C1 segment of cervical spinal cord (tissue), 14 donors: ENCODE measurements around the gene USP7.

Experiments
- DNase-seq, 14 donors: peaks; one replicate each; lab custom pipeline; 2025; lab: John Stamatoyannopoulos, UW

Gene USP7

DNA sequence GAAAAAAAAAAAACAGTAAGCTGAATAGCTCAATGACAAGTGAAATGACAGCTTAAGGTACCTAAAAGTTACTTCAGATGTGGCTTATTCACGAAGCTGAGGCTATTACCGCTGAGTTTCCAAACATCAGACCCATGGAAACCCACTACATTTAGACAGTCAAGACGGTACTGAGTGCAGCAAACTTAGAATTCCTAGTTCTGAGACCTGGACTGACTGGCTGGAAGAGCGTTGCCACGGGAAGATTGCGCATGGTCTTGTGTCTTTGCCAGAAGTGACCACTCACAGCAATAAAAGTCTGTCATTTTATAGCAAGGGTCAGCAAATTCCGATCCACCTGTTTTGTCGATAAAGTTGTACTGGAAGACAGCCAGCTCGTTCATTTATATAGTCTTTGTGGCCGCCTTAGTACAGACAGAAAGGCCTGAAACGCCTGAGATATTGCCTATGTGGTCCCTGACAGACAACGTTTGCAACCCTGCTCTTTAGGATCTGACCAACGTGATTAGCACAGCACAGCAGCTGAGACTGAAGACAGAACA, 62.3 kb downstream of the USP7 start:
- no peak for DNase-seq

DNA sequence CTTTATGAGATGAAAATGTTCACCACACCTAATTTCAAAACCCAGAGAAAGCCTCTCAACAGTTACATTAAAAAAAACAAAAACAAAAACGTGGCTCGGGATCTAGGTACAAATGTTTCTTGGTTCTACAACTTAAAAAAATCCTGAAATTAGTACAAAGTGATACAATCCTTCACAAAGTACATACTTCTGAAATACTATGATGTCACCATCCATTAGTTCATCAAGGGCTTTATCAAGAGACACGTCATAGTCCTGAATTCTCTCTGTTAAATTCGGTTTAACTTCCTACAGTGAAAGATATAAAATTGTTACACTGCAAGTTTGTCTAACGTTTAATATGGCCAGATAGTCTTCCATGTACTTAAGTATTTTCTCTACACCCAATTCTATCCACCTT, 63.4 kb downstream of the USP7 start:
- no peak for DNase-seq

DNA sequence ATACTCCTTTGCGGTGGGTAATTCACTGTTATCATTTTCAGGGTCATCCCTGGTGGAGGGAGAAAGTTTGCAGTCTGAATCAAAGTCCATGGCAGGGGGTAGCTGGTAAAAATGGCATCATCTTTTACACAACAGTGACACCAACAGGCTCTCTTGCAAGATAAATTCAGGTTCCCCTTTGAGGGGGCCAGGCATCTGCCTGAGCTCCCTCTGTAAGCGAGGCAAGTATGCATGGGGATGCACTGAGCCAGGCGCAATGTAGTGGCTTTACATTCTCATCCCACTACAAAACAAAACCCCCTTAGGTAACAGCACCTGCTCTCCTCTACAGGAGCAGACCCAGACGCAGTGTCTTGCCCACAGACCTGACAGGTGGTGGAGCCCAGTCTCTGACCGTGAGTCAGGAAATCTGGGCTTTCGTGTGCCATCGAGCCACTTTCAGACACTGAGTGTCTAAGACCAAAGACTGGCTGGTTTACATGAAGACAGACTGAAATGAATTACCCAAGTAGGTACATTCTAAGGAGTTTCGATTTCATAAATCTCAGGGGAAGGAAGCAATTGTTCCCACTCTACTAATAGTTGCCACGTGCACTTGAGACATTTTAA, 63.9 kb downstream of the USP7 start:
- DNase-seq = no peak

DNA sequence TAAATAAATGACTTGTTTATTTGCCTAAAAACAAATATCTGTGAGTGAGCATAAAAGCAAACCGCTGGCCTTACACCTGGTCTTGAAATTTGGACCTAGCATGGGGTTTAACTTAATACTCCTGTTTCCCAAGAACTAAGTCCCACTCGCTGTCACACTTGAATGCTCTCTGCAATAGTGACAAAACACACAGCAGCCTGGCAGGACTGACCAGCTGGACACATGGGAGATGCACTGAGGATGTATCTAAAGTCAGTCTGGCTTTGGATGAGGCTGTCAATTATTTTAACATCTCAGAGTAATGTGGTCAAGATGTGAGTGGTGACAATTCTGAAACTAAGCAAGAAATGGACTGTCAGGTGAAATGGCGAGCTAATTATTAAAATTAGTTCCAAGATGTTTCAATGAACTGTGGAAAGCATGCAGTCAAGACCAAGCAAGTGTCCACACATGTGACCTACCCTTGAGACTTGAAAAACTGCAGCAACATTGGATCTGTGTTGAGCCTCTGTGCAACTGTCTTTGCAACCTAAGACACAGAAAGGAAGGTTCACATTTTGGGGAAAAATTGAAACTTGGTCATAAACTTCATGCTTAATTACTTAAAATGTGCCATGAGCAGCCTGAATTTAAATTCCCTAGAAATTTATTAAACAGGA, 64.9 kb downstream of the USP7 start:
- DNase-seq = no peak

DNA sequence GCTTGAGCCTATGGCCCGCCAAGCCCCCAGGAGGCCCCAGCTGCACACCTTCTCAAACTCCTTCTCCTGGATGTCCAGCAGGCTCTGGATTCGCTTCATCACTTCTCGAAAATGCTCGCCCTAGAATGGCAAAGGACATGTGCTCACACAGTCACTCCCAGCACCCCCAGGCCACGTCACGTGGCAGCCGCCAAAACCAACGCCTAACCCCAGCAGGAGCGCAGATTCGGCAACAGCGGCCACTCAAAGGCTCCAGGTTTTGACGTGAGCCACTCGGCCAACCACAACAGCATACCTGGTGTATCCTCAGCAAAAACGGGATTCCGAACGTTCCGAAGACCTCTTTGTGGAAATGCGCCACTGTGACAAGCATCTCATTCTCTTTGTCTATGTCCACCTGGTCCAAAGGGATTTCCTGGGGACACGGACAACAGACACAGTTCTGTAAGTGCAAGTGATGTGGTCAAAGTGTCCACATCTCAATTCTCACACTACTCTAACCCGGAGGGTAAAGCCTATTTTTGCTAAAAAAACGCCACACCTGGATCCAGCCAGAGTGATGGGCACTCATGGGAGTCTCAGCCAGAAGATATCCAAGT, 68.9 kb downstream of the USP7 start:
- no peak for DNase-seq

DNA sequence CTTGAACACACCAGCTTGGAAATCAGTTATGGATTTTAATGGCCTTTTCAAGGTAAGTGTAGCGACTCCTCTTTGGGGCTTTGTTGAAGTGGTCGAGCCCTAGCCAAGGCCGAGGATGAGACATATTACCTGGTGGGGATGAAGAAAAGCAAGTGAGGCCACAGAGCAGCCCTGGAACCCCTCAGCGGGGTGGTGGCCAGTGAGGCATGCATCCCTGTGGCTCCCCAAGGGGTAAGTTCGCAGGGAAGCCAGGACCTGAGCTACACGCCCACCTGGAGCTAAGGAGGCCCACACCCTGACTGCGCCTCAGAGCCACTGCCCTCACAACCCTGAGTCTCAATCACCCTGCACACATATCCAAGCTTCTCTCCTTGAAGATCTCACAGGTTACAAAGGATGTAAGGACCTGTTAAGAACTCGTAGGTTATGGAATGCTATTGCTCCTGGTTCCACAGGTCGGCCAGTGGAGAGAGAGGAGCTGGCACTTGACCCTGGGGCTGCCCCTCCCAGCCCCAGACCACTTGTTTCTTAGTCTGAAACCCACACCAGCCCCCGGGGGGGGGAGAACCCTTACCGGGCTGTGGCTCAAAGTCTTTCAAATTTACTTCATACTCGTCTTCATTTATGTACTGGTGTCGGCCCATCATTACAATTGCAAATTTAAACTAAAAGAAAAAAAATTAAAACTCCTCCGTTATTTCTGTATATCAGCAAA, 69.6 kb downstream of the USP7 start:
- DNase-seq = no peak

DNA sequence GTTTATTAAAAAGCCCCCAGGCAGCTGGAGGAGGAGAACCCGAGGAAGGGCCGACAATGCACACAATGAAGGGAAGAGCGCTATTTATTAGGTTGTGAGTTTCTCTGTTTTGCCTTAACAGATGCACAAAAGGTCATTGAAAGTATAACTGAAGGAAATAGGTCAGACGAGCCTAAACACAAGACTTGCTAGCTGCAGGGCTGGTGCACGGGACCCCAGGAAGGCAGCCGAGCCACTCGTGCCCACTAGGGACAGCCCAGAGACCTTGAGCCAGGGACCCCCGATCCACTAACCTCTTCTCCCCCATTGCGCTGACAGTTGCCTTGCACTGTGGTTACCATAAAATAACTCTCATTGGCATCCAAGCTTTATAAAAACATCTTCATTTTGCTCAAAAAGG, 70.3 kb downstream of the USP7 start:
- DNase-seq = no peak

DNA sequence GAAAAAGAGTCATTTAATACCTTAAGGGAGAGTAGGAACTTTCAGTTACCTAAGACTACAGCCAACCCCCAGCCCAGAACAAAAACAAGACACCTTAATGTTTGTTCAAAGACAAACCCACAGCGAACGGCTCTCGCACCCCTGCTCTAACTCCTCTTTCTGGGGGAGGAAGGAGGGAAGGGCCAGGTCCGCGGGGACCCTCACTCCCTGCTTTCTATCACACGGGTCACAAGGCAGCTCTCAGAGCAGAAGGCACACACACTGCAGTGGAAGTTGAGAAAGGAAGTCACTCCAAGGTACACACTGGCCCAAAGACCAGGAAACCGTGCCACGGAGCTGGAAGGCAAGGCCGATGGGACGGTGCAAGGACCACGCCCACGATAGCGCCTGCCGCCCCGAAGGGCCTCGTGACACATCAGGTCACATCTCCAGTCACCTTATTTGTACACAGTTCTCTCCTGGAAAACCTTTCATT, 71.6 kb downstream of the USP7 start:
- DNase-seq = no peak

DNA sequence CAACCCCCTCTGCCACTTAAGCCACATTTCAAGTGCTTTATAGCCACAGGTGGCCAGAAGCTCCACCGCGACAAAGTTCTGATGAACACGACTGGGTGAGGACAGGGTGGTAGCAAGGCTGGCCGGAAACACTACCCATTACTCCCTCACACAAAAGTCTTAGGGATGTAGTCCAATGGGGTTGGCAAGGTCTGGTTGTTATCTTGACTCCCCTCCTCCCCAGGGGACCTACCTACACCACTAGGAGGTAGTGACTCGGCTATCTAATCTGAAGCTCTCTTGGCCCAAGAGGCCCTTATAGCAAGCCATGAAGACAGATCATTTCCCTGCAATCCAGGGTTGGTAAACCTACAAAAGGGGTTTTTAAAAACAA, 73.2 kb downstream of the USP7 start:
- DNase-seq = no peak

DNA sequence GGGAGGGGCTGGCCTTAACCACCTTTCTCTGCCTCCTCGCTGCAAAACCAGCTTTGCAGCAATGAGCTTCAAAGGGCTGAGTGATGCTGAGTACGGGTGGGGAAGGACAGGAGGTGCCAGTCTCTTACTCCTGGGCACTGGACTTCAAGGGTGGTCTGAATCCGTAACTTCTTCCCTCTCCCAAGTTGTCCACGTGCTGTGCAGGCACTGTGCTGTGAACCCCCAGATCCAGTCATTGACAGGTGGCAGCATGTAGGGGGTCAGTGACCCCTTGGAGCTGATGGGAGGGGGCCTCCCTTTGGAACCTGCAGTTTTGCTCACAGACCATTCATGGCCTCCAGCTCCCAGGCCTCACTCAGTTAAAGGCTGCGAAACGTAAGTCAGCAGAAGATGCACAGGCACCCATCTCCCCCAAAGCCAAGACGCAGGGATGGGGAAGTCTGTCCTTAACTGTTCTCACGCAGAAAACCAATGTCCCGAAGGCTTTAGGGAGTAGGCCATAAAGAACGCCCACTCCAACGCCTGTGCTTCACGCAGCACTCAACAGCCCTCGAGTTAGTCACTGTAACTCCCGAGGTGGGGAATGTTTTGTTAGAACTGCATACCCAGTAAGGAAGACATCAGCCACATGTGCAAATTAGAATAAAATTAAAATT, 73.7 kb downstream of the USP7 start:
- no peak for DNase-seq

DNA sequence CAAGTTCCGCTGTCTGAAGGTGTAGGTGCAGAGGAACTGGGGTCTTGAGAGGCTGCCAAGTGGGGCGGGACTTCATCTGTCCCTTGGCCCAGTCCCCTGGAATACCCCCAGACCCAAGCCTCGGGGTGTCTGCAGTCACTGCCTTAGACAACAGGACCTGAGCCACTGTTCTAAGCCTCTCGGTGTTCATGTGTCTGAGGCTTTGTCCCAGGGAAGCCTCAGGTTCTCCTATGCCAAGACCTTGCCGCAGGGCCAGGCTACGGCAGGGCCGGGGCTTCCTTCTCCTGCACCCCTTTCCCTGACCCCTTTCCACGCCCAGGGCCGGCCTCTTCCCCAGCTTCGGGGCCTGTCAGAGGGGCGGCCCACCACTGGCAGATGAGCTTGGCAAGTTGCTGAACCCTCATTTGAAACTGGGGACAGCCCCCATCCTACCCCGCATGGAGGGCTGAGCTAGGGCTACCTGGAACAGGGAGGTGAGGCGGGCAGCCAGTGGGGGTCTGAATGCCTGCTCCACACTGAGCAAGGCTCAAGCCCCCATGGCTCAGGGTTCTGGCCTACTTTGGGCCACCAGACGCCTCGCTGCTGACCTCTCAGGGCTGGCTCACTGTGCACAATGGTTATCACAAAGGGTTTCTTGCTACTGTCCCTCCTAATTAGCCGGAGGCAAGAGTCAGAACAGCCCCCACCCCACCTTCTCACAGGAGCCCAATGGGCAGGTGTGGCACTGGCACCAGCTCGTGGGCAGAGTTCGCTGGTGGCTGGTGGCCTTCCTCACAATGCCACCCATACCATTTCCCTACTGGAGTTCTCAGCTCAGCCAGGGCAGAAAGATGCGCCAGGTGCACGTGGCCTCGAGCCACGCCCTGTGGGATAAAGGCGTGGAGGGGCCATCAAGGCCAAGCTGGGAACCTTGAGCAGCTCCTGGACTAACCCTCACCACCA, 74.5 kb downstream of the USP7 start:
- DNase-seq = no peak

DNA sequence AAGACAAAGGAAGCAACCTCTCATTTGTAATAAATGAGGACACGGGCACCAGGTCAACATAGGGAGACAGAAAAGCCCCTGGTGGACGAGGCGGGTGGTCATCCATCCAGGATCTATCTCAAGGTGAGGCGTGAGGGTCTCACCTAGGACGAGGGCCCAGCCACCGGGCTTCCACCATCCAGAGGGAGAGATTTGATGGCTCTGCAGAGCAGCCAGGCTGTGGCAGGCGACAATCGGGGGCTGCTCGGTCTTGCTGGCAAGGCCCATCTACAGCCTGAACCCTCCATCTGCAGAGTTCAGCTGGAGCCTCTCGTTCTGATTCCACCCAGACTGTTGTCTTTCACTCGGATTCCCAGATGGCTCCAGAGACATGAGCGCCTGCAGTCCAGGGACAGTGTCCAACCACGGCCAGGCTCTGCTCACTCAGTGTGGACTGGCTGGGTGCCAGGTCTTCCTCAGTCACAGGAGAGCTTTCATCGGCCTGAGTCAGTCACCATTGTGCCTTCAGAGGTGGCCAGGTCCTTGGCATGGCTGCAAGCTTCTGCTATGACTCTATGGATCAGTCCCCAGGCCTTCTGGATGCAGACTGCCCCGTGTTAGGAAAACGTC, 75.7 kb downstream of the USP7 start:
- DNase-seq = peak in 13 of 14 donors; percentile 6 to 94 (median 52)

DNA sequence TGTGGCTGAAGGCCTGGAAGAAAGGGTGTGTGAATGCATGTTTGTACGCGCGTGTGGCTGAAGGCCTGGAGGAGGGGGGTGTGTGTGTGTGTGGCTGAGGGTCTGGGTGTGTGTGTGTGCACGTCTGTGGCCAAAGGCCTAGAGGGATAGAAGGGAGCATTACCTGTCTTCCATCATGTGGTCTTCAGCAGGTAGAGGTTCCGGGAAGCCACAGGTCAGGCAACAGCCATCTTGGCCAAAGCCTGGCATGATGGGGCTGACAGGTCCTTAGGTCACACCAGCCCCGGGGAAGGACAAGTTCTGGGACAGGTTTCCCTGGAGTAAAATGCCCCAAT, 76.3 kb downstream of the USP7 start:
- DNase-seq = no peak

DNA sequence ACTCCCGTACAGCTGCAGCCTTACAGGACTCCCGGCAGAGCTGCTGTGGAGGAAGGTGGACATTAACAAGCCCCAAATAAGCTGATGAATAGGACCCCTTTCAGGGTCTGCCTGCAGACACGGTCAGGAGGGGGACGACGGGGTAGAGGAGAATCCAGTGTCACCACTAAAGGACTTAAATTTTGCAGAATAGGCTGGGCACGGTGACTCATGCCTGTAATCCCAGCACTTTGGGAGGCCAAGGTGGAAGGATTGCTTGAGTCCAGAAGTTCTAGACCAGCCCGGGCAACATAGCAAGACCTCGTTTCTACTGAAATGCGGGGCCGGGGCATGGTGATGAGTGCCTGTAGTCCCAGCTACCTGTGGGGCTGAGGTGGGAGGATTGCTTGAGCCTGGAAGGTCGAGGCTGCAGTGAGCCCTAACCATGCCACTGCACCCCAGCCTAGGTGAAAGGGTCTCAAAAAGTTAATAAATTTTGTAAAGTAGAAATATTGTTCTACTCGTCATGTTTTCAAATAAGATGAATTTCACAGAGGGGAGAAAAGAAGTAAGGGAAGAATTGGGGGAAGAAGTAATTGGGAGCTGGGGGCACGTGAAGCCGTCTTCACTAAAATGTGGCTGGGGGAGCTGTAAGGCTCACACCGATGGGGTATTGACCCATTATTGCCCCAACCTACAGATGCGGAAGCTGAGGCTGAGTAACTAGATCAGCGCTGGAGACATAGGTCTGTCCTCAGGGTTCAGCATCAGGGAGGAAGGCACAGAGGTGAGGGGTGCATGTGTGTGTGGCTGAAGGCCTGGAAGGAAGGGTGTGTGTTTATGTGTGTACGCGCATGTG, 76.9 kb downstream of the USP7 start:
- no peak for DNase-seq

DNA sequence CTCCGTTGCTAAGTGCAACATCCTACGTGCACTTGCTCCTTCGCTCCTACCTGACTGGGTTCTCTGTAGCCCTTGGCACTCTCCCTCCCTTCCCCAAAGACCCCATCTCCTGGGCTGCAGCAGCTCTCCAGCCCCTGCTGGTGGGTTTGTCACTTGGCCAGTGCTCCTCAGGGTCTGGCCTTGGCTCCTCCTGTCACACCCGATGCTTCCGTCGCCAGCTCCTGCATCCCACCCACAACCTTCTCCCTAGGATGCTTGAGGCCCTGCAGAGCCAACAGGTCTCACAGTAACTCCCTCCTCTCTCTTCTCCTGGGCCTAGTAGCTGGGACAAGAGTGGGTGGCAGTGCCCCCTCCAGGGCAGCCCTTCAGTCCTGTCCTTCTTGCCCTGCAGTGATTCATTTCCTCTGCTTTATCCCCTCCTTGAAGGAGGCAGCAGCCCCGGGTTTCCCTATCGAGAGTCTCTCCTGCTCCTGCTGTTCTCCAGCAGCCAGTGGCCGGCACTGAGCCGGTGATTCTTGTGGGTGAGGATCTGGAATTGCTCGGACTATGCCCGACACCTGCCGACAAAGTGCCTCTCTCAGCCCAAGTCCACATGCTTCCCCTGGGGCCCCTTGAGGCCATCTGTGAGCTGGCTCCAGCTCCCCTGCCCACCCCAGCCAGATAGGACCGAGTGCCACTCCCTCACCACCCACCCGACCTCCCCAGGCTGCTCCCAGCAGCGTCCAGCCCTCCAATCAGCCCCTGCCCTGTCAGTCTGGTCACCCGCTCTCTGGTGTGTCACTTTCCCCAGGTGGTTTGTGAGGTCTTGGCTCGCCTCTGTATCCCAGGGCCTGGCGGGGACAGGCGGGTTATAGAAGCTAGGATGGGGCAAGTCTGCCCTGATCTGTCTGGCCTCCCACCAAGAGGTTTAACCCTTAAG, 77.8 kb downstream of the USP7 start:
- peak in 2 of 14 donors; percentile 11 to 23 for DNase-seq

DNA sequence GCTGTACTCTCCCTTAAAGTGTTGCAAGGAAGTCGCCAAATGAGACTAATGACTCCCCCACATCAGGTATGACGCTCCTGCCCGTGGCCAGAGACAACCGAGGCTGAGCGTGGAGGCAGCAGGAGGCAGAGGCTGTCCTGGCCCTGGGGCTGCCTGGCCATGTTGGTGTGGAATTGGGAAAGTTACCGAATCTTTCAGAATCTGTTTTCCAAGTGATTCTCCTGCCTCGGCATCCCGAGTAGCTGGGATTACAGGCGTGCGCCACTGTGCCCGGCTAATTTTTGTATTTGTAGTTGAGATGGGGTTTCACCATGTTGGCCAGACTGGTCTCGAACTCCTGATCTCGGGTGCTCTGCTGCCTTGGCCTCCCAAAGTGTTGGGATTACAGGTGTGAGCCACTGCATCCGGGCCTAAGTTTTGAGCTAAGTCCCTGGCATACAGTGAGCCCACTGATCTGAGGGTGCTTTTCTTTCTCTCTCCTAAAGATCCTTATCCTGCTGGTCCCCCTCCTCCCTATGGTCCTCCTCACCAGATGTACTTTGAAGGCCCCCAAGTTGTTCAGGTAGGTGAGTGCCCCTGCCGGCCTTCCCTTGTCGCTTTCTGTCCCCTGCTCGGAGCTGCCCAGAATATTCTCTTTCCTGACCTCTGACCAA, 80.9 kb downstream of the USP7 start:
- DNase-seq = no peak

DNA sequence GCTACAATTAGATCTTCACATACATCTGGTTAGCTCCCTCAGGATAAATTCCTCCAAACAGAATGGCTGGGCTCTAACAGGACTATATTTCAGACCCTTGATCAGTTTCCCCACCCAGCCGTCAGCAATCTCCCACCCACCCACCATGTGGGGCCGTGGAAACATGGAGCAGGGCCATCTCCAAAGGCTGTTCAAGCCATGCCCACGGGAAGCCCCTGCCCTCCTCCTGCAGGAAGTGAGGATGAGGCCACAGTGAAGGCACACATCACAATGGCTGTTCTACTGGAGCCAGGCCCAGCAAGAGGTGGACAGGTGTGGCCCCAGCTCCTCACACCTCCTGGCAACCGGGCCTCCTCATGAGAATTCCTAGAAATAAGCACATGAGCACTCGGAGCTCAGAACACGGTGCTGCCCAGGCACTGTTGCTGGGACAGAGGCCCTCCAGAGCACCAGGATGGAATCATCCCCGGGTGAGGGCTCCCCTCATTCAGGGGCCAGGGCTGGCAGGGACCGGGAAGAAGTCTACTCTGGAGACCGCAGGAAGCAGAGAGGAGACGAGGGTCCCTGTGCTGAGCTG, 81.6 kb downstream of the USP7 start, which contains the start of gene LITAFD:
TSS of gene LITAFD (plus strand) at position 311 of the 577 bp plus-strand sequence. CDS start 2,005 bp downstream, outside the sequence.
- no peak for DNase-seq
